SH-SY5Y (cell line): Measurements from ENCODE around the gene P4HA2.

Experiments used
- GATA2 ChIP-seq: IDR thresholded peaks from 2 replicates; pipeline ENCODE4 v1.6.1; 2011; ENCODE audit warnings: mild to moderate bottlenecking, low read depth, low read length
- GATA3 ChIP-seq: IDR thresholded peaks from 2 replicates; pipeline ENCODE4 v1.6.1; 2011; ENCODE audit warnings: low read depth, mild to moderate bottlenecking, low read length, moderate library complexity

- TF ChIP-seq GATA2 (no peak), GATA3 (no peak)
These were observed 7.0 kb upstream of the P4HA2 start for GRCh38 chr5:132234684-132235062.
